H1 (cell line): ENCODE measurements around the gene FAAH. TPM values are rescaled to one million over a fixed set of nuclear protein-coding genes. Genes with fewer than 3 reads are reported as not detected.

Experiments
- CHD1 ChIP-seq: IDR thresholded peaks from 2 replicates; pipeline ENCODE4 v1.6.1; 2012; ENCODE audit warnings: low read depth, low read length, improper control_type of control experiment
- CHD7 ChIP-seq: fragments of 300-600 bp; sonication (generic); IDR thresholded peaks from 2 replicates; pipeline ENCODE4 v1.7.1; 2012; ENCODE audit warnings: low read length, moderate library complexity, mild to moderate bottlenecking, inconsistent platforms; ENCODE audit not compliant: insufficient replicate concordance
- CREB1 ChIP-seq: IDR thresholded peaks from 2 replicates; pipeline ENCODE4 v1.6.1; 2012; ENCODE audit warnings: inconsistent platforms
- MAFK ChIP-seq: IDR thresholded peaks from 2 replicates; pipeline ENCODE4 v1.6.1; 2012; ENCODE audit warnings: low read depth, mild to moderate bottlenecking, improper control_type of control experiment, low read length
- PHF8 ChIP-seq: fragments of 200-600 bp; sonication (generic); conservative IDR thresholded peaks from 2 replicates; pipeline ENCODE4 v1.7.1; 2012; ENCODE audit warnings: low read depth, mild to moderate bottlenecking, inconsistent platforms, low read length, moderate library complexity
- RAD21 ChIP-seq, 2 experiments: IDR thresholded peaks in 1 of 2; conservative IDR thresholded peaks in 1 of 2; 2 replicates each; pipeline ENCODE4 v1.6.1; 2011; ENCODE audit warnings: low read depth in 2 of 2, low read length in 2 of 2, improper control_type of control experiment in 1 of 2, inconsistent platforms in 1 of 2, mild to moderate bottlenecking in 1 of 2, moderate library complexity in 1 of 2
- RBBP5 ChIP-seq: IDR thresholded peaks from 2 replicates; pipeline ENCODE4 v1.7.1; 2012; ENCODE audit warnings: low read depth, mild to moderate bottlenecking, inconsistent platforms, low read length, moderate library complexity, borderline replicate concordance
- RFX5 ChIP-seq: IDR thresholded peaks from 2 replicates; pipeline ENCODE4 v1.6.1; 2011; ENCODE audit warnings: low read depth, low read length, improper control_type of control experiment, borderline replicate concordance
- SIN3A ChIP-seq, 2 experiments: IDR thresholded peaks in 1 of 2; conservative IDR thresholded peaks in 1 of 2; 2 replicates each; pipeline ENCODE4 v1.6.1; 2011 to 2012; ENCODE audit warnings: low read length in 2 of 2, improper control_type of control experiment in 1 of 2, low read depth in 1 of 2, mild to moderate bottlenecking in 1 of 2
- TBP ChIP-seq: IDR thresholded peaks from 2 replicates; pipeline ENCODE4 v1.6.1; 2011; ENCODE audit warnings: low read depth, low read length, improper control_type of control experiment
- TEAD4 ChIP-seq: IDR thresholded peaks from 2 replicates; pipeline ENCODE4 v1.6.1; 2012; ENCODE audit warnings: low read depth, low read length, inconsistent platforms, mixed read lengths
- ZNF274 ChIP-seq: IDR thresholded peaks from 2 replicates; pipeline ENCODE4 v1.7.0; 2012; ENCODE audit warnings: low read length, borderline replicate concordance; ENCODE audit errors: extremely low read depth
- polyA plus RNA-seq, 7 experiments: library from polyadenylated mRNA; depleted of rRNA in 3 of 7; stranded (reverse) in 5 of 7; unstranded in 2 of 7; fragments of >200 nt in 5 of 7; fragments of 200-250 nt in 2 of 7; gene quantifications; 1 replicate in 5 of 7; 2 replicates in 1 of 7; 4 replicates in 1 of 7; pipeline versions ENCODE4 v1.2.1 to v1.2.3, GENCODE V29; 2011 to 2013; ENCODE audit warnings: missing spikeins in 2 of 7, mixed read lengths in 2 of 7
- total RNA-seq: library from RNA; stranded (reverse); fragmentation: NEBNext Ultra II Directional; extraction: Animal tissue kit (Norgen Biotek cat#: 25700); gene quantifications from 2 replicates; pipeline ENCODE4 v1.2.1, GENCODE V29; 2021

The FAAH gene
- total and polyA plus RNA-seq, 2 of the 8 experiments (the other 6 are each of a cell fraction or from before 2014, with no cell fraction given), result 41.2 to 47.3 TPM

GRCh38 chr1:46393510-46393909 is 607 bp upstream of the FAAH start (continued):
- no peak for TF ChIP-seq RAD21 (IDR thresholded peaks at IDR 0.05 in 1 of 2, conservative IDR thresholded peaks at IDR 0.05 in 1 of 2; ENCODE audit: low read depth in 2 of 2, low read length in 2 of 2)
- no peak for TF ChIP-seq CREB1
- no peak for TF ChIP-seq CHD1
- no peak for TF ChIP-seq PHF8
- TF ChIP-seq TEAD4, result no peak
- TF ChIP-seq CHD7, result no peak
- no peak for TF ChIP-seq RBBP5
- TF ChIP-seq RFX5, result no peak
- TF ChIP-seq ZNF274, result no peak
- 0 out of 4 replicates have a peak, but pooled peaks of 1 of the 2 experiments have one; percentile 43 for TF ChIP-seq SIN3A (conservative IDR thresholded peaks at IDR 0.05 in 1 of 2, IDR thresholded peaks at IDR 0.05 in 1 of 2; ENCODE audit: low read depth in 1 of 2, low read length in 2 of 2)
- peak; percentile 20; the same call in 1 of the 2 replicates for TF ChIP-seq TBP
- no peak for TF ChIP-seq MAFK
